Dedifferentiated amniotic fluid mesenchymal stem cell (primary cell): ENCODE measurements around the gene EGFR.

Experiments
- DNase-seq: peaks from one replicate; pipeline ENCODE4 v3.0.0-alpha.2; 2016; ENCODE audit errors: extremely low spot score

The EGFR gene

DNA sequence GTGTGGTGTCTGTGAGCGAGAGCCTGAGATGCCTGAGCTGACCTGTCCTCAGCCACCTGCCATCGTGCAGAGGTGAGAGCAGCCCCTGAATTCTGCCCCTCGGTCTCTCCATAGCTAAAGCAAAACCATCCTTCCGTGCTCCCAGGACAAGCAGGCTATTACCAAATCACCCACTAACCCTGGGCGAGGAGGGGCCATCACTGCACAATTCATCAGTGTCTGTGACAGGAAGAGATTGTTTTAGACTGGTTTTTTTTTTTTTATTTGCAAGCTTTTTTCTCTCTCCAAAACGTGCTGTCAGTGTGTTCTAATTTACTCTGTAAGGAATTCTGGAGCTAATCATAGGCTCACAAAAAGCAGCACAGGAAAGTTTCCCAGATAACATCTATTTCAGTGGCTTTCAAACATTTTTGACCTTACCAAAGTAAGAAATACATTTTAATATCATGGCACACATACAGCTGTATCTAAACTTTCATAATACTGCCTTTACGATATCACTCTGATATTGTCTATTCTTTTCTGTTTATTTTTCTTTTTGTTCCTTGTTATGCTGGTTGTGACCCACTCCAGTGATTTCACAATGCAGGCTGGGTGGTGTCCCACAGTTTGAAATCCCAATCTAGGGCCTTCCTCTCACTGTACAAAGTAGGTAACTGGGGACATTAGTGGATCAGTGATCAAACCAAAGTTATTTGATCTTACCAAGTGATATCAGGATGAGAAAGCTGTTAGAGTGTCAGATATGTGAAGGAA is 62.8 kb downstream of the EGFR start:
- no peak for DNase-seq

DNA sequence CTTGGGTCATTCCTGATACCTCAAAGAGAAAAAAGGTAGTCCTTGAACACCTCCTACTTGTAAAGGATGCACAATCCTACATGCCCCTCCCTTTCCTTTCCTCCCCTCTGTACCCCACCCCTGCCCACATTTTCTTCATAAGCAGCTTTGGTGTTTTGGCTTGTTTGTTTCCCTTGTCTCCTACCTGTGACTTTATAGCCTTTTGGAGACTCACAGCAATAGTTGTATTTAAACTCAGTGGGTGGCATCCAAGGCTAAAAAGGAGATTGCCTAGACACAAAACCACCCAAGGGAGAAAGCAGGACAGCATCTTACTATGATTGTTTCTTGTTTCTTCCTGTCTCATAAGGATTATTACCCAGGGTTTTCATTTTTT is 63.4 kb downstream of the EGFR start:
- DNase-seq: no peak

DNA sequence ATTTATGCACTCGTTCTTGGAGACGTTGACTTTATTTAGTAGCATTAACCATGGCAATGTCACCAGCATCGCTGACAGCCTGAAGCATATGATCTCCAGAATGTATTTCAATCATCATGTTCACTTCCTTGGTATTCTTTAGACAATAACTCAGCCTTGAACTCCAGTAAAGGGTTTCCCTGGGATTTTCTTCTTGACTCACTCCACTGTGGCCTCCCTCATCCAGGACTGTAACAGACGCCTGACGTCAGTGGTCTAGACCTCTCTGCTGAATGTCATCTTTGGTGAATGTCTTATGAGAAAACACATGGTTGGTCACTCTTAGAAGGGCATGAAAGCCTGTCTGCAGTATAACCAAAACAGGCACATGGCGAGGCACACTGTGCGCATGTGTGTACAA is 64.4 kb downstream of the EGFR start:
- no peak for DNase-seq

DNA sequence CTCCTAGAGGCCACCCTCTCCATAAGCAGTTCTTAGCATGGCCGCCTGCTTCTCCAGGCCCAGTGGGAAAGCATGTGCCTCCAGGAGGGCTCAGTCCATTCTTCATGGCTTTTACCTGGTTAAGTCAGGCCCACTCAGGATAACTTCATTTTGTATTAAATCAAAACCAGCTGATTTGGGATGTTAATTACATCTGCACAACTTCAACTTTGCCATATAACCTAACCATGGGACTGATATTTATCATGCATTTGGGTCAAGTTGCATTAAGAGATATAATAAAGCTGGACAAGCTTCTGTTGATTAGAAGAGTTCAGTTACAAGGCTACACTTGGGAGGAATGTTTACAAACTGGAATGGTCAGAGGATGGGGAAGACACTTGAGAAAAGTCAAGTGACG is 65.5 kb downstream of the EGFR start:
- DNase-seq: no peak

DNA sequence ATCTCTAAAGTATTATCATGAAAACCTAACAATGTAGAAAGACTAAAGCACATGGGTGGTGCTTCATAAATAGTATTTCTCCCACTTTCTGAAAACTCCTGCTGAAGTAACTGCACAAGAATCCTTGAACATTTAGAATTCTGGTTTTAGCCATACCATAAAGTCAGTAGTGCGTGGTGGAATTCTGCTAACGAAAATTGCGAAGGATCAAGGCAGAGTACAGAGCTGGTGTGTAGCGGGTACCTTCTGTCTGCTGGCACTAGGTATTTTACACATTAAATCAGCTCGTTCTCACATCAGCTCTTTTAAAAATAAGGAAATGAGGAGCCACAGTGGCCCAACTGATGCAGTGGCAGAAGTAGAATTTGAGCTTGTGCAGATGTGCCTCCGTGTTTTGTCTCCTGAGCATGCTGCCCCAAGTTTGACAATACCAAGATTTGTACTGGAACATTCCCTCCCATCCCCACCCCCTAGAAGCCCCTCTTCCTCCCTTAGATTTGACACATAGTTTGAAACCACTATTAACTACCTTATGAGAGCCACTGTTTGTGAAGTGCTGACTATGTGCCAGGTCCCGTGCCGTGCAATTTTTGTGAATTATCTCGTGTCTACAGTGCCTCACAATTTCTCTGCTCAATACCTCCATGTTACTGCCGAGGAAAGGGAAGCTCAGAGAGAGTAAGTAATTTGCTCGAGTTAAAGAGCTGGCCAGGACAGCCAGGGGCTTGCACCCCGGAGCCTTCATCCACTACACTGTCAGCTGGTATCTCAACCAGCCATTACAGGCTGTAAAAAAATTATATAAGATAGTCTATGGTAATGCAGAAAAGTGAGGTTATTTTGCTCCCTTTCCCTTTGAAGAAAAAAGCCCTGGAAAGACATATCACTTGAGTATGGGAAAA is 66.9 kb downstream of the EGFR start:
- DNase-seq: peak; percentile 41

DNA sequence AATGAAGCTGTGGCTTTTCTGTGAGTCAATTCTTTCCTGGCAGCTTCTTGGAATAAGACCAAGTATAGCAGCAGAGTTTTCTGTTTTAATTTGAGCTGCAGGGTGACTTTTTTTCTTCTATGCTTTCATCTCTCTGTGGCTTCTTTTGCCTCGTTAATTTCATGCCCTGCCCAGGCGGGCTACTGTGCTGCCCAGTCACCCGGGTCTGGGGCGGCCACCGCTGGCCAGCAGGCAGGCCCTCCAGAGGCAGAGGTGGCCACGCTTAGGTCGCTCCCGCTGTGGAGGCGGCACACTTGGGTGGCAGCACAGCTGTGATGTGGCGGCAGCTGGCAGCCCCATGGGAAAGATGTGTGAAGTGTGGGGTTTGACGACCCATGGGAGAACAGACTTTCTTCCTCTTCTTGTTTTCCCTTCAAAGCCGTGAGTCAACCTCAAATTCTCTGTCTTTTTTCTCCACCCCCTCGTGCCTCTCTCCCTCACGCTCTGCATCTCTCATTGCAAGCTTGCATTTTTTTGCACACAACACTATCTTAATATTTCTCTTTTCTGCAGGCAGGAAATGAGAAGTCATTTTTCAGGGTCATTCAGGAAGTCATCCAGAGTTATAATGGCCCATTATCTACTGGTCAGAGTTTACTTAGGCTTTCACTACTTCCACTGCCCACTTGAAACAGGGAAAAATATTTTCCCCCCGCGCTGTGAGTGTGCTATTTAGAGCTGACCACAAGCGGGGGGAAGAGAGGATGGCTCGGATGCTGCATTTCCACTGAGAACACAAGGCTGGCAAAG is 67.8 kb downstream of the EGFR start:
- DNase-seq: peak; percentile 78

DNA sequence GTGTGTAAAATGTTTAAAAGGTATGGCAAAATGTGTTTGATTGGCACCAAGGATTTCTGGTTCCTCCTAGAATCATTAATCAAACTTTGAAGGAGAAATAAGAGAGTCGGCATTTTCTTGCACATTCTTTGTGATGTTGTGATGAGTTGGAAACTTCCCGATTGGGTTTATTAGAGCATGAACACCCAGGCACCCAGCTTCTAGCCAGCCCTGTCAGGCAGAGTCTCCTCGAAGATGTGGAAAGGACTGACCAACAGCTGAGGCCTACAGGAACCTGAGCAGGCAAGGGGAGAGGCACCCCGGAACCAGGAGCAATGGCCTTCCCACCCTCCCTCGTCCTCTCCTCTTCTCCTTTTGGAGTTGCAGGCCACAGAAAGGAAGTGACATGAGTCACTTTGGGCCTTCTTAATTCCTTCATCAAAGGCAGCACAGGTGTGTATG is 68.7 kb downstream of the EGFR start:
- DNase-seq: no peak

DNA sequence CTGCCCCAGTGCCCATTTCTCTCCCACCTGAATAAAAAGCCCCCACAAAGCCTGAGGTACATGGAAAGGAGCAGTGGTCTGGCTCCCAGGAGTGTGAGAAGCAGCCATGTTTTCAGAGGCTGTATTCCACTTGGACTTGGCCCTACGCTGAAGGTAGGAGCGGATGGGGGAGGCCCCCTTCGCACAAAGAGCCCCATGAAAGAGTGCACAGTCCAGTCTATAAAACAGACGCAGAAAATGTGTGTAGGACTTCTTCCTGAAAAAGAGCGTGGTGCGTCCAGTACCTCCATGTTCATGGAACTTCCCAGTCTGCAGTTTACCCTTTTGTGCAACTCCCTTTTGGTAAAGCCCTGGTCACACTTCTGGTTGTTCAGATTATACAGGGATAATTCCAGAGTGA is 69.3 kb downstream of the EGFR start:
- no peak for DNase-seq

DNA sequence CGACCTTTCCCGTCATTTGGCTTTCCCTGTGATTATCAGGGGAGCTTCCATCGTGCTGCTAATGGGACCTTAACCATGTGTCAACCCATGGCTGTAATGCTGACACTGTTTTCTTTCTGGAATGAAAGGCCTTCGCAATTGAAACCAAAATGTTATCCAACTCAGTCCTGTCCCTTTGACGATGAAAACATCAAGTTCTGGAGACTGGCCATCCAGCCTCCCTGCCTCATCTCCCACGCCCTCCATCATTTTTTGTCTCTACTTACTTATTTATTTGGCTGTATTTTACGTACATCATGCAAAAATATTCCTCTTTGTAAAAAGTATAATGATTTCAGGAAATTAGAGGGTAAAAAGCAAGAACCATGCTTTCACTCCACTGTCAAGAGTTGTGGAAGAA is 69.8 kb downstream of the EGFR start:
- no peak for DNase-seq

DNA sequence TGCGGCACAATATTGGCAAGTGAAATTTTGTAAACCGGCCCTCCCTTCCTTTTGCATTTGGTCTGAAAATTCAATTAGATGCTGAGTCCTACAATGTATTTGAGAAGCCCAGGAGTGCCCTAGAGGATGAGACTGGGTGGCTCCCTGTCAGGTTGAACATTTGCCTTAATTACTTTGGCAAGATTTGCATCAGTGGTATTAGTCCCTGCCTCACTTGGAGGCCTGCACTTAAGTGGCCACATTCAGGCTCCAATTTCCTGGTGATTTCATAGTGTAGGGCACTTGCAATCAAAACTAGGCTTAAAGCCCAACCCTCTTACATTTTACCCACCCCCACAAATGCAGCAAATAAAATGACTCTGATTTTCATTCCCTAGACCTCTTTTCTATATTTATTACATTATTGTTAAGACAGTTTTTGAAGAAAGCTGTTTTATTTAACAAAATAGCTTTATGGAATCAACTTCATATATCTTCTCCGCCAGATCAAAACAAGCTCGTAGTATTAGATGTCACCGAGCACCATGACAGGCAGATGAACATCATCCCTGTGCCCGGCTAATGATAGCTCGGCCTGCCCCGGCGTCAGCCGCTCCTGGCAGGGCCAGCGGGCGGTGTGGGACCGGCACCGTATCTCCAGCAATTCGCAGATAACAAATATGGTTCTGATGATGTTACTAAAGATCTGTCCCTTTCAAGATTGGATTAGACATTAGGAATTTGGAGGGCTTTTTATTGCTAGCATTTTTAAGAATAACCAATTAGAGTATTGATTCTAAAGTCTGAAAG is 73.6 kb downstream of the EGFR start:
- DNase-seq: peak; percentile 22

DNA sequence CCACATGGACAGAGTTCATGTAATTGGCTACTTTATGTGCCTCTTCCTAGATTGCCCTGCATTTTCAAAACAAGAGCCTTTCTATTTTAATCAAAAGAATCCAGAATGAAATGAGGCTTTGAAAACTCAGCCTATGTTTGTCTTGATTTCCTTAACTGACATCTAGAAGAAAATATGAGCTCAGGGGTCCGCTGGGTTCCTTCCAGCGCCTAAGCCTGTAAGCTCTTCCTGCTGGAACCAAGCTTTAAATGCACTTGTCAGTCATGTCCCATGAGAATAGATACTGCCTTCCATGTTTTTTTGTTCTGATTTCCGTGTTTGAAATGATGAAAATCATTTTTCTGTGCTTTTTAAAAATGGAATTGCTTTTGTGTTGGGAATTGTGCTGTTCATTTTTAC is 74.2 kb downstream of the EGFR start:
- DNase-seq: no peak

DNA sequence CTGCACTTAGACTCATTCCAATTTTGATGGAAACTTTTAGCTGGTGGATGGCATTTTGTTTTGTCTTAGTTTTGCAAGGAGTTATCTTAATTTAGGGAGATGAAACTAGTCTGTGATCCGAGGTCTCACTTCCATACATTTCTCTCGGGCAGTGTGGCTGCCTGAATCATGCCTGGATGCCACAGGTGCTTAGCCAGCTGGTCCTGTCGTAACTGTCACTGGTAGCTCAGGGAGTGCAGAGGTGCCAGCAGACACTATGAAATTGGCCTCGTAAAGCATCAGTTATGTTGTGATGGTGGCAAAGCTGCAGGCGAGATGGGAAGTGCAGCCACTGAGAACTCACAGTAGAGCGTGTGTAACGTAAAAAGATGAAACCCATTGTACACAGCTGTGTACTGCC is 74.9 kb downstream of the EGFR start:
- DNase-seq: no peak

DNA sequence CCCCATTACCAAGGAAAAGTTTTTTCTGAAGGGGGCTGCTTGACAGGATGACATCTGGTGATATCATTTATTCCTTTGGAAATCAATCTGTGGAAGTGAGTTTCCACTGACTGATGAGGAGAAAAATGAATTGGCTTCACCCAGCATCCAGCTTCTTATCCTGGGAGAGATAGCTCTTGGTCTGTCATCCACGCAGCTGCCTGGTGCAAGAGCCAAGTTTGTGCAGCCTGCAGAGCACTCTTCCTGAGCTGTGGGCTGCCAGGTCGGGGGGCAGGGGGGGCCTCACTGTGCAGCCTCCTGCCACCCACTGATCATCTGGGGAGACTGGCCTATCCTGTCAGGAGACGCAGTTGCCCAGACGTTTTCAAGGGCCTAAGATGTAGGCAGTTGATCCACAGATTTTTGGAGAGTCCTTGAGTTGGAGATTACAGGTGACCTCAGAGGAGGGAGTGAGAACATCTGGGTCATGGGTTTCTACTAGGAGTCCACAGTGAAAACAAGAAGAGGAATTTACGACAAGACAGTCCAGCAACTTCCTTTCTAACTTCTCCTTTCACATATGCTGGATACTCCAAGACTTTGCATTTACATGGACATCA is 75.4 kb downstream of the EGFR start:
- DNase-seq: no peak

DNA sequence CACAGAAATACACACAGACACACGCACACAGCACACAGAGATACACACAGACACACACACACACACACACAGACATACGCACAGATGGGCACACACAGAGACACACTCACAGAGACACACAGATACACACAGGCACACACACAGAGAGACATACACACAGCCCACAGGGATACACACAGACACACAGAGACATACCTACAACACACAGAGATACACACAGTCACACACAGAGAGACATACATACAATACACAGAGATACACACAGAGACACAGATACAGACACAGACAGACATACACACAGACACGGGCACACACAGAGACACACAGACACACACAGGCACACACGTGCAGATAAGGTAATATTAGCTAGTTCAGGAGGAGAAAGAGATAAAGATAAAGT is 76.9 kb downstream of the EGFR start:
- DNase-seq: no peak

DNA sequence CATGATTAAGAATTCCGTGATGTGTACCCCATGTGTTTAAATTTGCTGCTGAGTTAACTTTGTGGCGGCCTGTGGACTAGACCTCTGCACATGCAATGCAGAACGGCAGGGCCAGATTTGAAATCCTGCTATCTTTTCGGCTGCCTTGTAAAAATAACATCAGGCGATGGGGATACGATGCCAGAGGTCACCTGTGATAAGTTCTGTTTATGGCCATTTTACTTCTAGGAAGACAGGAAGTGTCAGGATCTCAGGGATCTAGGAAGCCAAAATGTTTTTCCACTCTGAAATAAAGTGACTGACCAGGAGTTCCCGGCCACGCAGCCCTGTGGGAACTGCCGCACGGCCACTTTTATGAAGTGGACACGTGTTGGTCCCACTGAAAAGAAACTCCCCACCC is 77.5 kb downstream of the EGFR start:
- DNase-seq: no peak

DNA sequence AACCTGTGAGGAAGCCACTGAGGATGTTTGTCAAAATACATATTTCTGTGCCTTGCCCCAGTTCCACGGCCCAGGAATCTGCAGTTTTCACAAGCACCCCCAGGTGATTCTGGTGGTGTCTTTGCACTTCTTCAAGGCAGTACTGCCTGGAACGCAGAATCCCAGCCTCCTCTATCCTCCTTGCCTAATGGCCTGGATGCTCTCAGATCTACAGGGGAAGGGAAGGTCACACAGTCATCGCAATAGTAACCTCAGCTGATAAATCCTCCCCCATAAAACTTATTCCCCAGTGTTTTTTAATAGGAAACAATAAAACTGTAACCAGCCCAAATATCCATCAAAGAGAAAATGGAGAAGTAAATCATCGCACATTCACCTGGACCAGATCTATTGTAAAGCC is 78.3 kb downstream of the EGFR start:
- no peak for DNase-seq

DNA sequence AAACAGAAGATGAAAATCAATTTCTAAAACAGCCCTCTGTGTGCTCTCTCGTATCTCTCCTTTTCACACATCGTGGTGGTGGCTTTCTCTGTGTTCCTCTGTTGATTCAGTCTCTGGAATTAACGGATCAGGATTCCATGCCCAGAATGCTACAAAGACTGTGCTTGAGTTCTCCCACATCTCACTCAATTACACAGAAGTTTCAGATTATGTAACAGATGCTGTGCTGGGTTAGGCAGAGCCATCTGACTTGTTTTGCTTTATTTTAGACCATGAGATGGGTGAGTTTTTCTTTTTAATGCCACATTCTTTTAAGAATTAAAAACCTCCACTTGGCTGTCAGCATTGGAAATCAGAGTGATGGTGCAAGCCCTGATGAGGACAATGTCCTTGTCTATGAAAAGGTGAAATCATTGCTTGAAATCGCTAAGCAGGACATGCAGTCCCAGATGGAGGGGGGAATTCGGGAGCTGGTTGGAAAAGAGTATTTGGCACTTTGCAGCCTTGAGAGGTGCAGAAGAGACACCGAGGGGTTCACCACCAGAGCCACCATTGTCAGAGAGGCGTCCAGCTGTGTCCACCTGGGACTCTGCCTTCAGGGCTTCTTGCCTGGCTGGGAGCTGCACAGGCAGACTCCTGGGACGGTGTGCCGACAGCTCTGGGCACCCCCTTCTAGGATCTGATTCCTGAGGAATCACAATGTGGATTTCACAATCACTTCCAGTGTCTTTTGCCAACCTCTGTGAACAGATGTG is 80.4 kb downstream of the EGFR start:
- peak; percentile 34 for DNase-seq

DNA sequence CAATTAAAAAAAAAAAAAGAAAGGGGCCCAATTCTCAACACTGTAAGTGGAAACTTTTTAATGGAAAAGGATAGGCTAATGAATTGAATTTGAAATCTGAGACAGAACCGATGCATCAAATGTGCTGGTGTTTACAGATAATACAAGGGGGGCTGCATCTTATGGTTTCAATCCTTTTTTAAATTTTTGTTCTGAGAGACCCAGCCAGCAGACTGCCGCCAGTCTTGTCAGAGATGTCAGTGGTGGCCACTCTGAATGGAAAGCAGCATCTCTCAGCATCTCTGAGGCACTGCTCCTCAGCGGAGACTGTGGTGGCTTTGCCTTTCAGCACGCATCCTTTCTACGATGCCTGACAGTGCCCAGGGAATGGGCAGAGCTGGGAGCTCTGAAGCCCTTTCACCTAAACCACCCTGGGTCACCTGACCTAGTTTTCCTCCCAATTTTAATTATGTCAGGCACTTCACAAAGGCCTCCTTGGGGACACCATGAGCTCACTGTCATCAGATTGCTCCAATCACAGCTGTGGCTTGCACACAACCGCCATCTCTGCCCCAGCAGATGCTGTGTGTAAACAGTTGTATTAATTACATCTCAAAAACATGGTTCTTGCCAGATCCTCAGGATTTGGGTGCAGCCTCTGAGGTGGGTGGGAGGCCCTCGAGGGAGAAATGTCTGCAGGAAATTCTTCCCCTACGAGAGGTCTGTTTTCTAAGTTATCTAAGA is 81.2 kb downstream of the EGFR start:
- no peak for DNase-seq

DNA sequence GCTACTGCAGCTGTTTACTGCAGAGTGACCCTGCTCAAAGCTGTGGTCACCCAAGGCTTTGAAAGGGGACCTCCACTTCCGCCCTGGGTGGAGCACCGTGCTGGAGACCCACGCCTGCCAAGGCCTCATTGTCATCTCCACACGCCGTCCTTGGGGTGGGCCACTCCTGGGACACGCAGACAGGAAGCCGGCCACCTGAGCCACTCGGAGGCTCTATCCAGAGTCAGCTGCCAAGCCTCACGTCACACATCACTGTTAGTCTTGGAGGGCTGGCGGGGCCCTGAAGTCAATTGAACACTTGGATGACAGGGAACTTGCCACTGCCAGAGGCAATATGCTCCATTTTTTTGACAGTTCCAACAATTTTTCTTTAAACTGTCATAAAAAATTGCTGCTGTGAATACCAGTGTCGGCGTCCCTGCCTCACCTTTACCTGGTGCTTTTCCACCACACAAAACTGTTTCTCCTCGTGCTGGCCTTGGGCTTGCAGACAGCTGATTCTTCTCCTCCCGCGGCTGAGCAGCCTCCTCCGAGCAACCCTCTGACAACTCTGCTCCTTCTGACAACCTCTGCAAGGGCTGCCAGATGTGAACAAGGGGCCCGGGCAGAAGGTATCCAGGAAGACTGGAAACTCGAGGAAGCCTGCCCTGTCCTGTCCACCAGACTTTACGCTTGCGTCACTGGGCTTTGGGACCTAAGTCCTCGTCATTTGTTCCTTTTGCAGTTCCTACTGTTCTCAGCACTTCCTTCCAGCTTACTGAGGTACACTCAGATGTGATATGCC is 81.9 kb downstream of the EGFR start:
- DNase-seq: no peak
